ENCODE measurements around the gene TMLHE.
"Not testable (repeated sequence)": the region's sequence is repeated elsewhere in the genome, so short reads cannot be mapped to it uniquely, and the experiment has no call there.

The TMLHE gene

GRCh38 chrX:155495134-155495533 lies 117.6 kb downstream of the TMLHE start:
- in situ Hi-C loops (cut with MboI; ENCODE audit: low sequenced_read_pairs), result not testable (repeated sequence)

- in situ Hi-C loops (cut with MboI; ENCODE audit: low sequenced_read_pairs), result not testable (repeated sequence)
Measured at GRCh38 chrX:155491421-155491820, 121.3 kb downstream of the TMLHE start.

GRCh38 chrX:155477136-155477535 lies 135.6 kb downstream of the TMLHE start:
- in situ Hi-C loops (cut with MboI; ENCODE audit: low sequenced_read_pairs), result not testable (repeated sequence)

DNA sequence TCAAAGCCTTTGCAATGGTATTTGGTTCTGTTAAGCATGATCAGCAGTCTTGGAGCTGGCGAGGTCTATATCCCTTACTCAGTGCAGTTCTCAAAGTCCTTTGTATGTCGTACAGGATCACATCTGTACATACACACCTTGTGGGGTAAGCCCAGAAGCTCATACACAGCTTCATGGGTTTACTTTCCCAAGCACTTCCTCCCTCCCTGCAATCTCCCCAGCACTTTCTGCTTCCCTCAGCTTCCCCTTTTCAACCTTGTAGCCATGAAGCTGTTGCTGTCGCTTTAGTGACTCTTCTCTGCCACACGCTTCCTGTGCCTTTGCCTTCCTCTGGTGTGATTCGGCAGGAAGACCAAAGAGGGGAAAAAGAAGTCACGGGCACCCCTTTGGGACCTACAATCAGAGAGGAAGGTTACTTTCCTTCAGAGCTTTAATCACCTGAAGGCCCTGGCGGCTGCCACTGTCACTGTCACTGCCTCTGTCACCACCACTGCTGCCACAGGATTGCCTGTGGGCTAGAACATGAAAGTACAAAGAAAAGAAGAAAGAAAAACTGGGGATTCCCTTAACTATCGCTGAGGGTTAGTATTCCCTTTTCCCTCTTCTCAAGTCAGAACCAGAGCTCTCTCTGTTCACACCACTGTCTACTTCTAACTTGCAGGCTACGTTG lies 146.3 kb downstream of the TMLHE start:
- in situ Hi-C loops (cut with MboI; ENCODE audit: low sequenced_read_pairs), result not testable (repeated sequence)

GRCh38 chrX:155460501-155460900 lies 152.3 kb downstream of the TMLHE start:
- in situ Hi-C loops (cut with MboI; ENCODE audit: low sequenced_read_pairs), result not testable (repeated sequence)

DNA sequence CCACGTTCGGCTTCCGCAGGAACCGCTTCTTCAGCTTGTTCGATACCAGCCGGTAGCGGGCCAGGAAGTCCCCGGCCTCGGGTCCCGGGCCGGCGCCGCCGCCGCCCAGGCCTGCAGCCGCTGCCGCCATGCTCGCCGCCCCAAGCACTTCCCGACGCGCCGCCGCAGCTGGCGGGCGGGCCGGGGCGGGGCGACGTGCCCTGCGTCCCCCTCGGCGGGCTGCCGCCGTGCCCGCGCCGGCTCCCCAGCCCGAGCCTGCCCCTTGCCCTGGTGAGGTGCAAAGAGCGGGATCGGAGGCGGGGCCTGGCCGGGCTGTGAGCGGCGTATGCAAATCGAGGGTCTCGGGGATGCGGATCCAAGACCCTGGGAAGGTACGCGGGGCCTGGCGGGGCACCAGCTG lies 154.3 kb downstream of the TMLHE start, which contains the start of gene F8A3:
Gene F8A3 (minus strand): TSS at position 150 of the 400 bp plus-strand sequence. CDS start 20 bp downstream, at position 130.
- in situ Hi-C loops (cut with MboI; ENCODE audit: low sequenced_read_pairs), result not testable (repeated sequence)

GRCh38 chrX:155457761-155458447 lies 154.8 kb downstream of the TMLHE start:
- in situ Hi-C loops (cut with MboI; ENCODE audit: low sequenced_read_pairs), result not testable (repeated sequence)

DNA sequence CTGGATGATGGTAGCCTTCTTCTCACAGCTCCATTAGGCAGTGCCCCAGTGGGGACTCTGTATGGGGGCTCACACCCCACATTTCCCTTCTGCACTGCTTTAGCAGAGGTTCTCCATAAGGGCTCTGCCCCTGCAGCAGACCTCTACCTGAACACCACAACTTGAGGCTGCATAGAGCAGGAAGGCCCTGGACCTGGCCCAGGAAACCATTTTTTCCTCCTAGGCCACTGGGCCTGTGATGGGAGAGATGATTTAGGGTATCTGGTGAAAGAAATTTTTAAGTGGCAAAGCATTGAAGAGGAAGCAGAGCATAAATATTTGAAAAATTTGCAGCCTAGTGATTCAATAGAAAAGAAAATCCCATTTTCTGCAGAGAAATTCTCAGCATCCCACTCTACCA lies 171.7 kb downstream of the TMLHE start:
- in situ Hi-C loops (cut with MboI; ENCODE audit: low sequenced_read_pairs), result no loop called here

Data from HL-60/S4 treated with retinoic acid at 250 ng/mL for 4 days and 3 days (cell line).